Spleen (tissue), 7 donors: ENCODE measurements around the gene MSANTD2.

ENCODE experiments used
- POLR2A ChIP-seq, 3 donors: fragments of 450-650 bp; IDR thresholded peaks; one replicate each; pipeline ENCODE4 v1.5.1; 2017; ENCODE audit warnings: antibody characterized with exemption in 3 of 3, mild to moderate bottlenecking in 1 of 3
- POLR2AphosphoS5 ChIP-seq, 3 donors: sonication (generic); formaldehyde crosslinking; IDR thresholded peaks; one replicate each; pipeline ENCODE4 v1.5.1; 2017; ENCODE audit warnings: antibody characterized with exemption in 3 of 3
- TF ChIP-seq, protein P1 (sequence below), 11 experiments: fragments of 200-600 bp in 7 of 11; fragments of 450-650 bp in 4 of 11; sonication (generic) in 4 of 11; IDR thresholded peaks in 8 of 11; conservative IDR thresholded peaks in 3 of 11; 1 replicate in 7 of 11; 2 replicates in 4 of 11; pipeline versions ENCODE4 v1.4.0 to v1.8.0; 2016 to 2021; ENCODE audit warnings: antibody characterized with exemption in 11 of 11, inconsistent platforms in 4 of 11, mild to moderate bottlenecking in 1 of 11
- donor health status: DM: no; HTN: no; CAD: no; lungs with moderate emphysema.
- donor health status: DM: no; HTN: no; CAD: no.
- donor health status: DM: no; HTN: no; CAD: no.

GRCh38 chr11:124718801-124719200, 81.4 kb downstream of the MSANTD2 start:
- TF ChIP-seq, protein P1, sequence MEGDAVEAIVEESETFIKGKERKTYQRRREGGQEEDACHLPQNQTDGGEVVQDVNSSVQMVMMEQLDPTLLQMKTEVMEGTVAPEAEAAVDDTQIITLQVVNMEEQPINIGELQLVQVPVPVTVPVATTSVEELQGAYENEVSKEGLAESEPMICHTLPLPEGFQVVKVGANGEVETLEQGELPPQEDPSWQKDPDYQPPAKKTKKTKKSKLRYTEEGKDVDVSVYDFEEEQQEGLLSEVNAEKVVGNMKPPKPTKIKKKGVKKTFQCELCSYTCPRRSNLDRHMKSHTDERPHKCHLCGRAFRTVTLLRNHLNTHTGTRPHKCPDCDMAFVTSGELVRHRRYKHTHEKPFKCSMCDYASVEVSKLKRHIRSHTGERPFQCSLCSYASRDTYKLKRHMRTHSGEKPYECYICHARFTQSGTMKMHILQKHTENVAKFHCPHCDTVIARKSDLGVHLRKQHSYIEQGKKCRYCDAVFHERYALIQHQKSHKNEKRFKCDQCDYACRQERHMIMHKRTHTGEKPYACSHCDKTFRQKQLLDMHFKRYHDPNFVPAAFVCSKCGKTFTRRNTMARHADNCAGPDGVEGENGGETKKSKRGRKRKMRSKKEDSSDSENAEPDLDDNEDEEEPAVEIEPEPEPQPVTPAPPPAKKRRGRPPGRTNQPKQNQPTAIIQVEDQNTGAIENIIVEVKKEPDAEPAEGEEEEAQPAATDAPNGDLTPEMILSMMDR (IDR thresholded peaks at IDR 0.05 in 8 of 11, conservative IDR thresholded peaks at IDR 0.05 in 3 of 11) = no peak
- no peak for TF ChIP-seq POLR2A (IDR thresholded peaks at IDR 0.05)
- TF ChIP-seq POLR2AphosphoS5 (IDR thresholded peaks at IDR 0.05) = no peak
